DND-41 (cell line): Measurements from ENCODE around the gene CCDC74B.
"Not testable (repeated sequence)": the region's sequence is repeated elsewhere in the genome, so short reads cannot be mapped to it uniquely, and the experiment has no call there.

ENCODE experiments used
- ATAC-seq: fragments of 200-7000 bp; cut with Tn5 transposase; 3 replicates; pipeline ENCODE4 v1.9.1; 2021; ENCODE audit warnings: low read depth; ENCODE audit not compliant: insufficient read depth
- DNase-seq: peaks from one replicate; pipeline ENCODE4 v3.0.0-alpha.2; 2020
- H2AFZ ChIP-seq: 2 replicates; pipeline ENCODE4 v1.6.0; 2012; ENCODE audit warnings: low read depth, low read length
- H3K27ac ChIP-seq: 2 replicates; pipeline ENCODE4 v1.5.1; 2012; ENCODE audit warnings: low read length, inconsistent platforms
- H3K27me3 ChIP-seq: fragments of 200-600 bp; sonication (generic); 2 replicates; pipeline ENCODE4 v1.6.0; 2012; ENCODE audit warnings: low read length, mild to moderate bottlenecking, inconsistent platforms; ENCODE audit not compliant: insufficient read depth, poor library complexity
- H3K36me3 ChIP-seq: 2 replicates; pipeline ENCODE4 v1.5.1; 2012; ENCODE audit warnings: low read length, inconsistent platforms; ENCODE audit not compliant: insufficient read depth
- H3K4me1 ChIP-seq: 2 replicates; pipeline ENCODE4 v1.5.1; 2012; ENCODE audit warnings: mild to moderate bottlenecking, low read length; ENCODE audit not compliant: insufficient read depth
- H3K4me2 ChIP-seq: 2 replicates; pipeline ENCODE4 v1.6.0; 2012; ENCODE audit warnings: mild to moderate bottlenecking, moderate library complexity, low read length, inconsistent platforms; ENCODE audit not compliant: insufficient read depth
- H3K4me3 ChIP-seq, 2 experiments: fragments of 200-600 bp in 1 of 2; shearing (Covaris generic) in 1 of 2; 2 replicates each; pipeline ENCODE4 v1.5.1; 2012 to 2016; ENCODE audit warnings: inconsistent platforms in 2 of 2, low read length in 2 of 2, mild to moderate bottlenecking in 2 of 2, low read depth in 1 of 2, moderate library complexity in 1 of 2
- H3K79me2 ChIP-seq: 2 replicates; pipeline ENCODE4 v1.6.0; 2012; ENCODE audit warnings: low read length, inconsistent platforms; ENCODE audit not compliant: insufficient read depth
- H3K9ac ChIP-seq: 2 replicates; pipeline ENCODE4 v1.6.0; 2012; ENCODE audit warnings: low read depth, mild to moderate bottlenecking, inconsistent platforms, low read length, moderate library complexity
- H3K9me3 ChIP-seq: 2 replicates; pipeline ENCODE4 v1.5.1; 2012; ENCODE audit warnings: low read length, moderate library complexity, mild to moderate bottlenecking, inconsistent platforms; ENCODE audit not compliant: insufficient read depth, severe bottlenecking
- H4K20me1 ChIP-seq: 2 replicates; pipeline ENCODE4 v1.6.0; 2012; ENCODE audit warnings: low read length; ENCODE audit not compliant: insufficient read depth

The CCDC74B gene

GRCh38 chr2:130143266-130144039, 1.5 kb downstream of the CCDC74B start:
- H2AFZ ChIP-seq, H3K4me1 ChIP-seq, H3K4me3 ChIP-seq, H3K79me2 ChIP-seq, H3K9ac ChIP-seq, H3K9me3 ChIP-seq, H4K20me1 ChIP-seq, H3K4me2 ChIP-seq, H3K27me3 ChIP-seq, H3K27ac ChIP-seq, H3K36me3 ChIP-seq: not testable (repeated sequence)
- DNase-seq (peak; percentile 48), ATAC-seq (peak; percentile 86)

- H3K4me1 ChIP-seq, H2AFZ ChIP-seq, H3K9ac ChIP-seq, H3K27me3 ChIP-seq, DNase-seq, H3K9me3 ChIP-seq, H3K4me3 ChIP-seq, H3K27ac ChIP-seq, H3K4me2 ChIP-seq, H3K79me2 ChIP-seq, ATAC-seq, H3K36me3 ChIP-seq, H4K20me1 ChIP-seq: not testable (repeated sequence)
Observed at GRCh38 chr2:130142396-130143265, 2.3 kb downstream of the CCDC74B start.

GRCh38 chr2:130141645-130142370, 3.1 kb downstream of the CCDC74B start:
- not testable (repeated sequence) for H3K4me1 ChIP-seq, DNase-seq, ATAC-seq, H2AFZ ChIP-seq, H3K4me2 ChIP-seq, H3K9ac ChIP-seq, H3K9me3 ChIP-seq, H3K36me3 ChIP-seq, H3K27ac ChIP-seq, H3K27me3 ChIP-seq, H4K20me1 ChIP-seq, H3K79me2 ChIP-seq, H3K4me3 ChIP-seq

- H3K4me2 ChIP-seq, H3K9me3 ChIP-seq, H3K27me3 ChIP-seq, H3K4me1 ChIP-seq, H3K4me3 ChIP-seq, H3K79me2 ChIP-seq, H4K20me1 ChIP-seq, DNase-seq, H2AFZ ChIP-seq, H3K27ac ChIP-seq, H3K9ac ChIP-seq, ATAC-seq, H3K36me3 ChIP-seq: not testable (repeated sequence)
Observed at GRCh38 chr2:130141002-130141401, 3.9 kb downstream of the CCDC74B start.

- not testable (repeated sequence) for H3K36me3 ChIP-seq, H3K79me2 ChIP-seq, H3K27me3 ChIP-seq, H3K4me2 ChIP-seq, H3K27ac ChIP-seq, H4K20me1 ChIP-seq, H3K4me3 ChIP-seq, DNase-seq, H2AFZ ChIP-seq, ATAC-seq, H3K9ac ChIP-seq, H3K9me3 ChIP-seq, H3K4me1 ChIP-seq
Observed at GRCh38 chr2:130140516-130140915, 4.4 kb downstream of the CCDC74B start.

GRCh38 chr2:130139331-130140280, 5.3 kb downstream of the CCDC74B start:
- DNase-seq, H3K4me3 ChIP-seq, H3K4me2 ChIP-seq, ATAC-seq, H3K27ac ChIP-seq, H2AFZ ChIP-seq, H3K79me2 ChIP-seq, H3K9ac ChIP-seq, H3K9me3 ChIP-seq, H4K20me1 ChIP-seq, H3K36me3 ChIP-seq, H3K4me1 ChIP-seq, H3K27me3 ChIP-seq: not testable (repeated sequence)

GRCh38 chr2:130138841-130139251, 6.1 kb downstream of the CCDC74B start:
- DNase-seq: not testable (repeated sequence)

More at GRCh38 chr2:130138841-130139251, 6.1 kb downstream of the CCDC74B start:
- not testable (repeated sequence) for H3K9ac ChIP-seq, H3K4me2 ChIP-seq, H3K4me3 ChIP-seq, H3K4me1 ChIP-seq, H2AFZ ChIP-seq, H4K20me1 ChIP-seq, H3K9me3 ChIP-seq, ATAC-seq, H3K79me2 ChIP-seq, H3K27ac ChIP-seq, H3K36me3 ChIP-seq, H3K27me3 ChIP-seq
